IMR-90 (cell line): Measurements from ENCODE around the gene TSPO. TPM values are rescaled to one million over a fixed set of nuclear protein-coding genes. Genes with fewer than 3 reads are reported as not detected.

Experiments used
- ATAC-seq: fragments of 200-7000 bp; cut with Tn5 transposase; 2 replicates; pipeline ENCODE4 v1.9.1; 2020; ENCODE audit warnings: low read depth, mild to moderate bottlenecking, moderate library complexity
- BruUV-seq: library from RNA; stranded (reverse); fragments of 400-500 nt; replicated peaks from 2 replicates; lab custom pipeline; 2021; lab: Mats Ljungman, UMichigan
- CTCF ChIA-PET: fragments of 300-600 bp; formaldehyde crosslinking; extraction: SDS; loops from one replicate; lab custom pipeline; 2021; ENCODE audit warnings: antibody characterized with exemption; lab: Yijun Ruan, JAX
- POLR2A ChIA-PET: fragments of 300-600 bp; sonication (Branson Sonifier 250); formaldehyde crosslinking; loops from one replicate; lab custom pipeline; 2022; ENCODE audit warnings: antibody characterized with exemption; ENCODE audit not compliant: unreplicated experiment; lab: Charles Lee
- DNase-seq: peaks from one replicate; pipeline ENCODE4 v3.0.0; 2013
- H2AFZ ChIP-seq: replicated peaks from 2 replicates; pipeline ENCODE3; 2013; ENCODE audit warnings: low read length, mild to moderate bottlenecking; ENCODE audit not compliant: poor library complexity
- H2AK5ac ChIP-seq: 2 replicates; pipeline ENCODE4 v1.6.1; 2013; ENCODE audit warnings: low read depth, low read length, inconsistent platforms
- H2AK9ac ChIP-seq: replicated peaks from 2 replicates; pipeline ENCODE3; 2013; ENCODE audit warnings: mild to moderate bottlenecking, low read depth, low read length, moderate library complexity; ENCODE audit not compliant: poor library complexity
- H2BK120ac ChIP-seq: 2 replicates; pipeline ENCODE4 v1.6.1; 2013; ENCODE audit warnings: low read depth, low read length, inconsistent platforms
- H2BK15ac ChIP-seq: 3 replicates; pipeline ENCODE4 v1.6.1; 2013; ENCODE audit warnings: low read depth, low read length, inconsistent platforms
- H2BK20ac ChIP-seq: 2 replicates; pipeline ENCODE4 v1.6.1; 2013; ENCODE audit warnings: low read depth, mild to moderate bottlenecking, inconsistent platforms, low read length, moderate library complexity
- H2BK5ac ChIP-seq: 2 replicates; pipeline ENCODE4 v1.6.1; 2013; ENCODE audit warnings: mild to moderate bottlenecking, low read depth, low read length, inconsistent platforms; ENCODE audit not compliant: poor library complexity, severe bottlenecking
- H3K14ac ChIP-seq: replicated peaks from 2 replicates; pipeline ENCODE4 v1.6.1; 2013; ENCODE audit warnings: low read depth, low read length, inconsistent platforms
- H3K18ac ChIP-seq: 2 replicates; pipeline ENCODE4 v1.6.1; 2013; ENCODE audit warnings: low read depth, low read length, control low read depth
- H3K23ac ChIP-seq: 2 replicates; pipeline ENCODE4 v1.6.1; 2013; ENCODE audit warnings: low read depth, low read length, inconsistent platforms
- H3K27ac ChIP-seq: 2 replicates; pipeline ENCODE4 v1.5.1; 2013; ENCODE audit warnings: mild to moderate bottlenecking, control low read depth, low read length; ENCODE audit not compliant: insufficient read depth
- H3K27me3 ChIP-seq: 2 replicates; pipeline ENCODE4 v1.6.1; 2013; ENCODE audit warnings: low read length; ENCODE audit not compliant: control insufficient read depth, insufficient read depth
- H3K36me3 ChIP-seq: 2 replicates; pipeline ENCODE4 v1.6.1; 2013; ENCODE audit warnings: low read length, mixed read lengths; ENCODE audit not compliant: control insufficient read depth, insufficient read depth
- H3K4ac ChIP-seq: 2 replicates; pipeline ENCODE4 v1.6.1; 2013; ENCODE audit warnings: low read depth, low read length, inconsistent platforms
- H3K4me1 ChIP-seq: 2 replicates; pipeline ENCODE4 v1.6.1; 2013; ENCODE audit warnings: low read length, mixed read lengths; ENCODE audit not compliant: control insufficient read depth, insufficient read depth
- H3K4me2 ChIP-seq: 2 replicates; pipeline ENCODE4 v1.6.1; 2013; ENCODE audit warnings: low read depth, mild to moderate bottlenecking, control low read depth, low read length, moderate library complexity
- H3K4me3 ChIP-seq: 2 replicates; pipeline ENCODE4 v1.5.1; 2013; ENCODE audit warnings: low read depth, mild to moderate bottlenecking, control low read depth, low read length, moderate library complexity; ENCODE audit not compliant: insufficient read depth
- H3K56ac ChIP-seq: 2 replicates; pipeline ENCODE4 v1.6.1; 2013; ENCODE audit warnings: low read length, inconsistent platforms; ENCODE audit not compliant: insufficient read depth; ENCODE audit errors: extremely low read depth
- H3K79me1 ChIP-seq, 2 experiments: 2 replicates each; pipeline ENCODE4 v1.6.1; 2013; ENCODE audit warnings: low read length in 2 of 2, inconsistent platforms in 1 of 2, low read depth in 1 of 2
- H3K9ac ChIP-seq: 2 replicates; pipeline ENCODE4 v1.6.1; 2013; ENCODE audit warnings: low read depth, low read length, control low read depth
- H3K9me1 ChIP-seq: 2 replicates; pipeline ENCODE4 v1.6.1; 2013; ENCODE audit warnings: low read length, inconsistent platforms; ENCODE audit not compliant: insufficient read depth
- H3K9me3 ChIP-seq: 2 replicates; pipeline ENCODE4 v1.6.1; 2013; ENCODE audit warnings: low read length; ENCODE audit not compliant: control insufficient read depth, insufficient read depth
- H4K20me1 ChIP-seq: 2 replicates; pipeline ENCODE4 v1.6.1; 2013; ENCODE audit warnings: low read length, inconsistent platforms; ENCODE audit not compliant: insufficient read depth
- H4K5ac ChIP-seq: 2 replicates; pipeline ENCODE4 v1.6.1; 2013; ENCODE audit warnings: mild to moderate bottlenecking, low read depth, low read length, control low read depth
- H4K8ac ChIP-seq, 2 experiments: 2 replicates each; pipeline ENCODE4 v1.6.1; 2013; ENCODE audit warnings: low read depth in 2 of 2, low read length in 2 of 2, control low read depth in 1 of 2, inconsistent platforms in 1 of 2
- H4K91ac ChIP-seq: 2 replicates; pipeline ENCODE4 v1.6.1; 2013; ENCODE audit warnings: low read depth, low read length, inconsistent platforms; ENCODE audit not compliant: insufficient read depth
- RFX5 ChIP-seq: IDR thresholded peaks from 2 replicates; pipeline ENCODE4 v1.8.0; 2012; ENCODE audit warnings: low read depth, mild to moderate bottlenecking, low read length, moderate library complexity
- WGBS, 2 experiments: methylation state at CpG; one replicate each; pipeline versions ENCODE4 v1.1.5 to v1.1.7; 2013; ENCODE audit warnings: missing lambda C conversion rate in 2 of 2; ENCODE audit not compliant: insufficient read length in 1 of 2; ENCODE audit errors: extremely low coverage in 2 of 2; 5-methylcytosine and 5-hydroxymethylcytosine counted together
- dilution Hi-C: fragments of 300-500 bp; cut with HindIII; formaldehyde crosslinking; loops from one replicate; pipeline ENCODE4 v1.14.3; 2018; ENCODE audit warnings: low sequenced_read_pairs; ENCODE audit not compliant: unreplicated experiment
- in situ Hi-C: fragments of 300-500 bp; cut with MboI; formaldehyde crosslinking; loops from 3 replicates; pipeline ENCODE4 v1.14.3; 2019; ENCODE audit warnings: low sequenced_read_pairs, inconsistent platforms, mixed read lengths
- intact Hi-C: fragments of 100-400 bp; cut with micrococcal nuclease; formaldehyde crosslinking; loops from 2 replicates; pipeline ENCODE4 v1.10.0; 2022
- polyA plus RNA-seq, 3 experiments: library from polyadenylated mRNA; depleted of rRNA; stranded (reverse); fragments of >200 nt; gene quantifications; 2 replicates each; pipeline ENCODE4 v1.2.3, GENCODE V29; 2012; ENCODE audit warnings: low replicate concordance in 1 of 3
- total RNA-seq: library from RNA; depleted of rRNA; stranded (reverse); fragments of >200 nt; gene quantifications from 2 replicates; pipeline ENCODE4 v1.2.3, GENCODE V29; 2012

TSPO gene
- total and polyA plus RNA-seq, 2 of the 4 experiments (the other 2 are of a cell fraction): 115 to 297 TPM

DNA sequence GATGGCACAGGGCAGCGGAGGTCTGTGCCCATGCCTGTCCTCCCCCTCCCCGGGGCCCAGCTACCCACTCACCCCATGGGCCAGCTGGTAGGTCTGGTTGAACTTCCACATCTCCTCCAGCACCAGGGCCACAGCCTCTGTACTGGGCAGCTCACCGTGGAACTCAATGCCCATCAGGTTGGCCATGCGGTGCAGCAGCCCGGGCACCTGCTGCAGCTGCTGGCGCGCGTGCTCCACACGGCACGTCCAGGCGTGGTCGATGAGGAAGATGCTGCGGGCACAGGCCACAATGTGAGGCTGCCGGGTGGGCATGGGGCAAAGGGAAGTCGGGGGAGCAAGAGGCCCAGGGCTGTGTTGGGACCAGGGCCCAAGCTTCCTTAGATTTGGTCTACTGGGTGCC lies 29.3 kb downstream of the TSPO start:
- dilution Hi-C loops: no loop called here
- Histone ChIP-seq H3K56ac (no peak overlapping the region), H3K4me2 (no peak overlapping the region), H3K23ac (no peak overlapping the region), H2BK20ac (no peak overlapping the region), H3K9ac (no peak overlapping the region), H3K27ac (no peak overlapping the region), H3K18ac (no peak overlapping the region), H3K9me1 (peaks cover 16% of the 10 kb centered on the region), H3K4me1 (peaks cover 4% of the 10 kb centered on the region), H4K5ac (no peak overlapping the region), H3K79me1 (peaks cover 3 to 39% of the 10 kb centered on the region in 2 experiments; a peak in 3 of 4 replicates), H3K9me3 (no peaks in the 10 kb centered on the region), H3K4me3 (no peak overlapping the region), H3K14ac (no peak overlapping the region), H3K27me3 (no peaks in the 10 kb centered on the region), H2BK15ac (no peak overlapping the region), H2AK9ac (no peak overlapping the region), H2BK120ac (no peak overlapping the region), H4K8ac (no peak overlapping the region), H2AK5ac (no peak overlapping the region), H3K36me3 (peaks cover 22% of the 10 kb centered on the region; the same call in 1 of the 2 replicates), H4K20me1 (peaks cover 10% of the 10 kb centered on the region), H2AFZ (no peak overlapping the region), H2BK5ac (no peak overlapping the region), H4K91ac (no peak overlapping the region), H3K4ac (no peak overlapping the region)
- CTCF ChIA-PET: no interaction called here
- no TSS peak for BruUV-seq
- ATAC-seq (no peak), DNase-seq (no peak)
- in situ Hi-C loops: no loop called here
- WGBS, 2 experiments: 99% methylated on average over 12 of the region's 15 CpGs; no CpG with 5 or more reads in 1 of the 2 experiments
- intact Hi-C loops: no loop called here
- POLR2A ChIA-PET: no interaction called here
- no peak for TF ChIP-seq RFX5
